ENCODE results near the gene ECI1. TPM values are rescaled to one million over a fixed set of nuclear protein-coding genes. Genes with fewer than 3 reads are reported as not detected.

Gene ECI1
- total and polyA plus RNA-seq, 2 experiments from 2014 or later = 118 to 143 TPM

DNA sequence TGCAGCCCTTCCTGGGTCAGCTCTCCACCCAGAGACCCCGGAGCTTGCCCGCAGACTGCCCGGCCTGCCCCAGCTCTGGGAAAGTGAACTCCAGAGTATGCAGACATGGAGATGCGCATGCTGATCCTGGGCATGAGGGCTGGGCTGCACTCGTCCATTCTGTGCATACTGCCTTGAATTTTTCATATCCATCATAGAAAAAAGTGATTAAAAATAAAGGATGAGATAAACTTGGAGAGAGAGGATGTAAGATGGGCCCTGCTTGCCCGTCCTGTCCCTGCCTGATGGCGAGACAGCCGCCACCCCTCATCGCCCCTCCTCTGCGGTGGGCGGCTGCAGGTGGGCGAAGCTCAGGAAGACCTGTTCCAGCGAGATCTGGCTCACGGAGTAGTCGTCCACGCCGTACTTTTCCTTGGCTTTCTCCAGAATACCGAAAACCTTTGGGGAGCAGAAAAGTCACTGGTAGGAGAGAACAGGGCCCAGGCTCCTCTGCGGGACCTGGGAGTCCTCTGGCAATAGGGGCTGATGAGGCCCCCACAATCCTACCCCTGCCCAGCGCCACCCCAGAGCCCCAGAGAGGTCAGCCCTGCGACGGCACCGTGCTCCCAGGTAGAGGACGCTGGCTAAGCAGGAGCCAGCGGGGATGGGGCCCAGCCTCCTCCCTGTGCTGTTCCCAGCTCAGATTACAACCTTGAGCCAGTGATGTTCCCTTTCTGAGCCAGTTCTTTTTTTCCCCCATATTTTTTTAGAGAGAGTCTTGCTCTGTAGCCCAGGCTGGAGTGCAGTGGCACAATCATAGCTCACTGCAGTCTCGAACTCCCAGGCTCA is 25.2 kb upstream of the ECI1 start (continued):
- TF ChIP-seq ZNF114 (CRISPR knock-in tag; IDR thresholded peaks at IDR 0.05) (no peak), STAT1 (IDR thresholded peaks at IDR 0.05; ENCODE audit: unreplicated experiment) (no peak), EZH2phosphoT487 (IDR thresholded peaks at IDR 0.05; ENCODE audit: unreplicated experiment) (no peak), EZH2 (IDR thresholded peaks at IDR 0.05; ENCODE audit: low read depth, unreplicated experiment) (no peak), POLR2AphosphoS5 (IDR thresholded peaks at IDR 0.05; ENCODE audit: low read depth) (no peak), CREB1 (CRISPR knock-in tag; IDR thresholded peaks at IDR 0.05; ENCODE audit: low read depth) (no peak), ZNF331 (CRISPR knock-in tag; IDR thresholded peaks at IDR 0.05; ENCODE audit: low read depth) (no peak), NANOG (IDR thresholded peaks at IDR 0.05; ENCODE audit: borderline replicate concordance) (no peak)
- TF ChIP-seq, protein P1, sequence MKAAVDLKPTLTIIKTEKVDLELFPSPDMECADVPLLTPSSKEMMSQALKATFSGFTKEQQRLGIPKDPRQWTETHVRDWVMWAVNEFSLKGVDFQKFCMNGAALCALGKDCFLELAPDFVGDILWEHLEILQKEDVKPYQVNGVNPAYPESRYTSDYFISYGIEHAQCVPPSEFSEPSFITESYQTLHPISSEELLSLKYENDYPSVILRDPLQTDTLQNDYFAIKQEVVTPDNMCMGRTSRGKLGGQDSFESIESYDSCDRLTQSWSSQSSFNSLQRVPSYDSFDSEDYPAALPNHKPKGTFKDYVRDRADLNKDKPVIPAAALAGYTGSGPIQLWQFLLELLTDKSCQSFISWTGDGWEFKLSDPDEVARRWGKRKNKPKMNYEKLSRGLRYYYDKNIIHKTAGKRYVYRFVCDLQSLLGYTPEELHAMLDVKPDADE (IDR thresholded peaks at IDR 0.05) = no peak
- TF ChIP-seq, protein P2, sequence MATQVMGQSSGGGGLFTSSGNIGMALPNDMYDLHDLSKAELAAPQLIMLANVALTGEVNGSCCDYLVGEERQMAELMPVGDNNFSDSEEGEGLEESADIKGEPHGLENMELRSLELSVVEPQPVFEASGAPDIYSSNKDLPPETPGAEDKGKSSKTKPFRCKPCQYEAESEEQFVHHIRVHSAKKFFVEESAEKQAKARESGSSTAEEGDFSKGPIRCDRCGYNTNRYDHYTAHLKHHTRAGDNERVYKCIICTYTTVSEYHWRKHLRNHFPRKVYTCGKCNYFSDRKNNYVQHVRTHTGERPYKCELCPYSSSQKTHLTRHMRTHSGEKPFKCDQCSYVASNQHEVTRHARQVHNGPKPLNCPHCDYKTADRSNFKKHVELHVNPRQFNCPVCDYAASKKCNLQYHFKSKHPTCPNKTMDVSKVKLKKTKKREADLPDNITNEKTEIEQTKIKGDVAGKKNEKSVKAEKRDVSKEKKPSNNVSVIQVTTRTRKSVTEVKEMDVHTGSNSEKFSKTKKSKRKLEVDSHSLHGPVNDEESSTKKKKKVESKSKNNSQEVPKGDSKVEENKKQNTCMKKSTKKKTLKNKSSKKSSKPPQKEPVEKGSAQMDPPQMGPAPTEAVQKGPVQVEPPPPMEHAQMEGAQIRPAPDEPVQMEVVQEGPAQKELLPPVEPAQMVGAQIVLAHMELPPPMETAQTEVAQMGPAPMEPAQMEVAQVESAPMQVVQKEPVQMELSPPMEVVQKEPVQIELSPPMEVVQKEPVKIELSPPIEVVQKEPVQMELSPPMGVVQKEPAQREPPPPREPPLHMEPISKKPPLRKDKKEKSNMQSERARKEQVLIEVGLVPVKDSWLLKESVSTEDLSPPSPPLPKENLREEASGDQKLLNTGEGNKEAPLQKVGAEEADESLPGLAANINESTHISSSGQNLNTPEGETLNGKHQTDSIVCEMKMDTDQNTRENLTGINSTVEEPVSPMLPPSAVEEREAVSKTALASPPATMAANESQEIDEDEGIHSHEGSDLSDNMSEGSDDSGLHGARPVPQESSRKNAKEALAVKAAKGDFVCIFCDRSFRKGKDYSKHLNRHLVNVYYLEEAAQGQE (IDR thresholded peaks at IDR 0.05; ENCODE audit: unreplicated experiment) = no peak
- TF ChIP-seq, protein P3, sequence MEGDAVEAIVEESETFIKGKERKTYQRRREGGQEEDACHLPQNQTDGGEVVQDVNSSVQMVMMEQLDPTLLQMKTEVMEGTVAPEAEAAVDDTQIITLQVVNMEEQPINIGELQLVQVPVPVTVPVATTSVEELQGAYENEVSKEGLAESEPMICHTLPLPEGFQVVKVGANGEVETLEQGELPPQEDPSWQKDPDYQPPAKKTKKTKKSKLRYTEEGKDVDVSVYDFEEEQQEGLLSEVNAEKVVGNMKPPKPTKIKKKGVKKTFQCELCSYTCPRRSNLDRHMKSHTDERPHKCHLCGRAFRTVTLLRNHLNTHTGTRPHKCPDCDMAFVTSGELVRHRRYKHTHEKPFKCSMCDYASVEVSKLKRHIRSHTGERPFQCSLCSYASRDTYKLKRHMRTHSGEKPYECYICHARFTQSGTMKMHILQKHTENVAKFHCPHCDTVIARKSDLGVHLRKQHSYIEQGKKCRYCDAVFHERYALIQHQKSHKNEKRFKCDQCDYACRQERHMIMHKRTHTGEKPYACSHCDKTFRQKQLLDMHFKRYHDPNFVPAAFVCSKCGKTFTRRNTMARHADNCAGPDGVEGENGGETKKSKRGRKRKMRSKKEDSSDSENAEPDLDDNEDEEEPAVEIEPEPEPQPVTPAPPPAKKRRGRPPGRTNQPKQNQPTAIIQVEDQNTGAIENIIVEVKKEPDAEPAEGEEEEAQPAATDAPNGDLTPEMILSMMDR (conservative IDR thresholded peaks at IDR 0.05; ENCODE audit: low read depth in 2 of 2) = no peak

Data from GM23338 (cell line).